Naive B cell (primary cell): ENCODE data around the gene JMJD7. TPM values are rescaled to one million over a fixed set of nuclear protein-coding genes. Genes with fewer than 3 reads are reported as not detected.

Source experiments
- ATAC-seq, 2 donors: fragments of 150-1000 bp; cut with Tn5 transposase; 2 replicates each; pipeline ENCODE4 v1.10.0; 2021; ENCODE audit warnings: low read depth in 2 of 2, mild to moderate bottlenecking in 2 of 2, moderate library complexity in 2 of 2
- DNase-seq: peaks from one replicate; pipeline ENCODE4 v3.0.0; 2022
- H3K27ac Mint-ChIP-seq, 6 donors: one replicate each; pipeline ENCODE4 v1.8.0; 2020 to 2022; ENCODE audit warnings: mild to moderate bottlenecking in 6 of 6, mixed read lengths in 6 of 6, moderate library complexity in 5 of 6, inconsistent platforms in 2 of 6
- H3K27me3 Mint-ChIP-seq, 3 donors: one replicate each; pipeline ENCODE4 v1.8.0; 2021 to 2022; ENCODE audit warnings: mixed read lengths in 3 of 3, mild to moderate bottlenecking in 1 of 3
- H3K36me3 Mint-ChIP-seq, 2 donors: one replicate each; pipeline ENCODE4 v1.8.0; 2020 to 2022; ENCODE audit warnings: mixed read lengths in 2 of 2, inconsistent platforms in 1 of 2, mild to moderate bottlenecking in 1 of 2
- H3K4me1 Mint-ChIP-seq, 3 donors: one replicate each; pipeline ENCODE4 v1.8.0; 2020 to 2022; ENCODE audit warnings: mixed read lengths in 3 of 3, inconsistent platforms in 1 of 3, mild to moderate bottlenecking in 1 of 3, moderate library complexity in 1 of 3
- H3K4me3 Mint-ChIP-seq, 8 donors: one replicate each; pipeline ENCODE4 v1.8.0; 2020 to 2022; ENCODE audit warnings: mild to moderate bottlenecking in 8 of 8, mixed read lengths in 8 of 8, moderate library complexity in 8 of 8, inconsistent platforms in 2 of 8
- H3K9me3 Mint-ChIP-seq, 7 donors: one replicate each; pipeline ENCODE4 v1.8.0; 2020 to 2022; ENCODE audit warnings: mixed read lengths in 7 of 7, mild to moderate bottlenecking in 5 of 7, inconsistent platforms in 2 of 7, moderate library complexity in 1 of 7
- polyA plus RNA-seq, 6 donors: library from polyadenylated mRNA; unstranded; fragments of 300-500 nt; fragmentation: Illumina TruSeq; gene quantifications; one replicate each; pipeline ENCODE4 v1.2.3, GENCODE V29; 2021; ENCODE audit warnings: low read depth in 6 of 6

The JMJD7 gene
- polyA plus RNA-seq, 6 donors from 2014 or later = 11.3 to 32.6 (median 14.3) TPM

DNA sequence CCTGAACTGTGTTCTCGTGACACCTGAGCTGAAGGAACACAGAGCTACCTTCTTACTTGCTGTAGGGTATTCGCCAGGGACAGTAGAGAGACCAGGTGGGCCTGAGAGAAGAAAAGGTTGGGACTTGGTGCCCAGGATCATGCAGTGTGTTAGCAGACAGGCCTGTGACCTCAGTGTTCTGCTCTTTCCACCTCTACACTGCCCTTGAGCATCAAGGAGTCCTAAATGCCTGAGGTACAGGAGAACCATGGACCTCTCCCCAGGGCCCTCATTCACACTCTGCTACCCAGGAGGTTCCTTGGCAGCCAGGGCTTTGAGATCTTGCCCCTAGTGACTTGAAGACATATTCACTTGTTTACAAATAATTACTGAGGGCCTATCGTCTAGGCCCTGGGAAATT is 22.2 kb upstream of the JMJD7 start:
- Mint-ChIP-seq H3K36me3 (peaks cover 4 to 6% of the 10 kb centered on the region in 2 donors), H3K27me3 (no peaks in the 10 kb centered on the region), H3K27ac (no peak overlapping the region), H3K4me1 (peaks cover 10 to 26% (median 16%) of the 10 kb centered on the region in 3 donors), H3K9me3 (no peaks in the 10 kb centered on the region), H3K4me3 (no peak overlapping the region)
- DNase-seq (no peak), ATAC-seq (no peak)

DNA sequence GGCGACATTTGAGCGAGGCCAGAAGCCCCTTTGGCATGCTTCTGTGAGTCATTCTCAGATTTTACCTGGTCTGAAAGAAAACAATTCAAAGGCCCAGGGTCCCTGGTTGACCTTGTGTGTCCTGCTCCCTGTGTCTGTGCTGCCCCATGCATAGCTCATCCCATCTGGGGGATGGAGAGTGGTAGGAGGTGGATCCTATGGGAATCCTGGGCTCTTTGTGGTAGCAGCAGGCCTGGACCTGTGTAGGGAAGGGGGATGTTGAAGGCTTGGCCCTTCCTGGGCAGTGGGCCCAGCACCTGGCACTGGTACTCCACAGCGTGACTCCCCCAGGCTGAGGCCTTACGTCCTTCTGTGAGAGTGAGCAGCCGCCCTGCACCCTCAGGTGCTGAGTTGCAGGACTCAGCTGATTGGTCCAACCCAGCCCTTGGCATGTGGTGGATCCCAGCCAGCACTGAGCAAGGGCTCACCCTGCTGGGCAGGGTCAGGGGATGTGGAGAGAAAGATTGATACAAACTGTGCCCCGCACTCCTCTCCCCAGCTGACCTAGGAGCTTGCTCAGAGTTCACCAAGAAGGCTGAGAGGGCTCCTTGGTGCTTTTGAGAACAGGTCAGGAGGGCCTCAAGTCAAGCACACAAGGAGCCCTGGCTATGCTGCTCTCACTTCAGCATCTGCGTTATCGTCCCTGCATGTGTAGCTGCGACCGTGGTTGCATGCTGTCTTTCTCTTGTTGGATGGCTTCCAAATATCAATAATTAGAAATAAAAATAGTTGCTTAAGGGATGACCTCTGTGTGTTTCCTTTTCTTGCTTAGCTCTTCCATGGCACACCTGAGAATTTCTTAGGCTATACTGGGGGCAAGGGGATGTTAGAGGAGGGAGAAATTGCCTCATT is 21.4 kb upstream of the JMJD7 start:
- H3K4me1 Mint-ChIP-seq = peaks cover 10 to 26% (median 24%) of the 10 kb centered on the region in 3 donors
- no peaks in the 10 kb centered on the region for H3K27me3 Mint-ChIP-seq
- no peak overlapping the region for H3K4me3 Mint-ChIP-seq
- H3K27ac Mint-ChIP-seq = peak overlapping the region in 1 of 6 donors; percentile 90
- DNase-seq (no peak), ATAC-seq (no peak)
- no peaks in the 10 kb centered on the region for H3K36me3 Mint-ChIP-seq
- H3K9me3 Mint-ChIP-seq = no peaks in the 10 kb centered on the region

DNA sequence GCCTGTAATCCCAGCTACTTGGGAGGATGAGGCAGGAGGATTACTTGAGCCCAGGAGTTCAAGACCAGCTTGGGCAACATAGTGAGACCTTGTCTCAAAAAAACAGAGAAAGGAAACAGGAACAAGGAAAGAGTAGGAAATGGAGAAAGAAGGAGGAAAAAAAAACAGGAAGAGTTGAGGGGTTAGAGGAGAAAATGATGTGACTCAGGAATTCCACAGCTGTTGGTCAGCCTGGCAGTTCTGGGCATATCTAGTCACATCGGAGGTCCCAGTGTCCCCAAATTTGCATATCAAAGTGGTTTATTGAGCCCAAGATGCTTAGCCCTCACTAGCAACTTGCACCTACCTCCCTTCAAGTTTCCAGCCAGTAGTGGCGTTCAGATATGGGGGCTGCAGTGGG is 18.8 kb upstream of the JMJD7 start:
- Mint-ChIP-seq H3K4me3 (no peak overlapping the region), H3K9me3 (no peaks in the 10 kb centered on the region), H3K27ac (peak overlapping the region in 3 of 6 donors; percentile 50 to 73 (median 61)), H3K27me3 (no peaks in the 10 kb centered on the region), H3K4me1 (peaks cover 10 to 26% (median 26%) of the 10 kb centered on the region in 3 donors), H3K36me3 (peaks cover 0 to 9% of the 10 kb centered on the region in 2 donors)
- ATAC-seq (no peak), DNase-seq (no peak)

DNA sequence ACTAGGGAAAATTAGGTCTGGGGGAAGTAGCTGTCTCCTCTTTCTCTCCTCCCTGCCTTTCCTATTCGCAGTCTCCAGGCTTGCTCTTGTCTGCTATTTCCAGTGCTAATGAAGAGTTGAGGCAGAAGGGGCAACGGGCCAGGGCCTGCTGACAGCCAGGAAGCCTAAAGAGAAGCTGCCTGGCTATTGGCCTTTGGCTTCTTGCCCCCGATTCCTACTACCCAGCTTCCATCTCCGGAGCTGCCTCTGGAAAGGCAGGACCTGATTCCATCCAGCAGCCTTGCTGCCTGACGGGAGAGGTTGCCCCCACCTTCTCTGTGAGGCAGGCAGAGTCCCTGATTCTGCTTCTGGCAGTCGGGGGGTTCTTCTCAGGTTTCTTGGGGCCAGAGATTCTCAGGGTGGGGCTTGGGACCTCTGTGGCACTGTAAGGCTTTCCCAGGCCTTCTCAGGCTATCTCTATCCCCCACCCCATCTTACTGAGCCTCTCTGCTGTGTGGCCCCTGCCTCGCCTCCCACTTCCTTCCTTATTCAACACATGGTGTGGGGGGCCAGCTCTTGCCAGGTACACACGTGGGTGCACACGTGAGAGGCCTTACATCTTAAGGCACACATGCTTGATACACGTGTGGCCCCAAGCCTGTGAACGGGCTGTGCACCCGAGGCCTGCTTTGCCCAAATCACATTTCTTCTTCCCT is 18.2 kb upstream of the JMJD7 start:
- H3K4me3 Mint-ChIP-seq = peak overlapping the region in 1 of 8 donors; percentile 1
- peaks cover 10 to 26% (median 20%) of the 10 kb centered on the region in 3 donors for H3K4me1 Mint-ChIP-seq
- no peak for DNase-seq
- H3K36me3 Mint-ChIP-seq = peaks cover 0 to 10% of the 10 kb centered on the region in 2 donors
- H3K9me3 Mint-ChIP-seq = no peaks in the 10 kb centered on the region
- no peaks in the 10 kb centered on the region for H3K27me3 Mint-ChIP-seq
- H3K27ac Mint-ChIP-seq = peak overlapping the region in 2 of 6 donors; percentile 29 to 56
- peak in 1 of 2 donors; percentile 27 for ATAC-seq

GRCh38 chr15:41810651-41811431 is 17.1 kb upstream of the JMJD7 start:
- no peak overlapping the region for H3K4me3 Mint-ChIP-seq
- peaks cover 10 to 26% (median 17%) of the 10 kb centered on the region in 3 donors for H3K4me1 Mint-ChIP-seq
- no peak overlapping the region for H3K27ac Mint-ChIP-seq
- DNase-seq (no peak), ATAC-seq (no peak)
- no peaks in the 10 kb centered on the region for H3K27me3 Mint-ChIP-seq
- no peaks in the 10 kb centered on the region for H3K9me3 Mint-ChIP-seq
- H3K36me3 Mint-ChIP-seq = peaks cover 0 to 14% of the 10 kb centered on the region in 2 donors

DNA sequence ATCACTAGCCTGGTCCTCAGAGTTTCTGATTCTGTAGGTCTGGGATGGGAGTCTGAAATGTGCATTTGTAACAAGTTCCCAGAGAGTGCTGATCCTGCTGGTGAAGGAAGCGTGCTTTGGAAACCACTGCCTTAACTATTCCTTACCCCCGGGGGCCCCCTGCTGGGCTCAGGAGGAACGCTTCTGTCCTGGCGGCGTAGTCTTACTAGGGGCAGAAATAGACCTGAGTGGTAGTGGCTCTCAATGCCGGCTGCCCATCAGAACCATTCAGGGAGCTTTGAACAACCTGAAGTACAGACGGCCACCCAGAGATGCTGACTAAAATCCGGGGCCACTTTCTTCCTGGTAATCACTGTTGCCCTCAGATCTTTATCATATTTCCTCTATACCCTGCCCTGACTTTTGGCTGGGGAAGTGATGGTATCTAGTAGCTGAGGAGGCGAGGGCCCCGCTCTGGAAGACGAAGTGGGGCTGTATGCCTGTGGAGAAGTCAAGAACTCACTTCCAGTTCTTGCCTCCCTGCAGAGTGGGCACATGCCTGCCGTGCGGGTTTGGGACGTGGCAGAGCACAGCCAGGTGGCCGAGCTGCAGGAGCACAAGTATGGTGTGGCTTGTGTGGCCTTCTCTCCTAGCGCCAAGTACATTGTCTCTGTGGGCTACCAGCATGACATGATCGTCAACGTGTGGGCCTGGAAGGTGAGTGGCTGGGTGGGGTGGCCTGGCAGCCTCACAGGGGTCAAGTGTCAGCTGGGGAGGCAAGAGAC is 16.3 kb upstream of the JMJD7 start:
- peak; percentile 87 to 94 for ATAC-seq

GRCh38 chr15:41812820-41813375 is 15.0 kb upstream of the JMJD7 start:
- Mint-ChIP-seq H3K4me3 (no peak overlapping the region), H3K27ac (no peak overlapping the region), H3K4me1 (peaks cover 10 to 26% (median 17%) of the 10 kb centered on the region in 3 donors), H3K9me3 (no peaks in the 10 kb centered on the region), H3K36me3 (peaks cover 0 to 16% of the 10 kb centered on the region in 2 donors), H3K27me3 (no peaks in the 10 kb centered on the region)
- DNase-seq (no peak), ATAC-seq (no peak)

More for the DNA sequence above, 16.3 kb upstream of the JMJD7 start:
- DNase-seq = peak; percentile 71
- Mint-ChIP-seq H3K4me1 (peaks cover 10 to 26% (median 17%) of the 10 kb centered on the region in 3 donors), H3K27me3 (no peaks in the 10 kb centered on the region), H3K9me3 (no peaks in the 10 kb centered on the region), H3K4me3 (no peak overlapping the region), H3K27ac (peak overlapping the region in 1 of 6 donors; percentile 22), H3K36me3 (peaks cover 0 to 16% of the 10 kb centered on the region in 2 donors)

DNA sequence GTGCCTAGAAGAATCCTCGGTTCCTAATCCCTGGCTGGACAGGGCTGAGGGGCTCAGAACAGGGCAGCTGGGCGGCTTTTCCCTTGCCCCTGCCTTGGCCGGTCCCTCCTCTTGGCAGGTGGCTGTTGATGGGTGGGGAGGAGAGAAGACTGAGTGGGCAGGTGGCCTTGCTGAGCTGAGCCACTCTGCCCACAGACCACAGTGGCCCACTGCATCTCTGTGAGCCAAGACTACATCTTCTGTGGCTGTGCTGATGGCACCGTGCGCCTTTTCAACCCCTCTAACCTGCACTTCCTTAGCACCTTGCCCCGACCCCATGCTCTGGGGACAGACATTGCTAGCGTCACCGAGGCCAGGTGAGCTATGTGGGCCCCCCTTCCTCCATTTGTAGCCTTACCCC is 14.5 kb upstream of the JMJD7 start:
- peaks cover 0 to 16% of the 10 kb centered on the region in 2 donors for H3K36me3 Mint-ChIP-seq
- ATAC-seq (no peak), DNase-seq (no peak)
- peaks cover 10 to 26% (median 17%) of the 10 kb centered on the region in 3 donors for H3K4me1 Mint-ChIP-seq
- H3K4me3 Mint-ChIP-seq = no peak overlapping the region
- peak overlapping the region in 1 of 6 donors; percentile 48 for H3K27ac Mint-ChIP-seq
- H3K27me3 Mint-ChIP-seq = no peaks in the 10 kb centered on the region
- no peaks in the 10 kb centered on the region for H3K9me3 Mint-ChIP-seq

- peaks cover 6 to 22% (median 9%) of the 10 kb centered on the region in 3 donors for H3K4me1 Mint-ChIP-seq
- DNase-seq (no peak), ATAC-seq (no peak)
- H3K27me3 Mint-ChIP-seq = no peaks in the 10 kb centered on the region
- H3K27ac Mint-ChIP-seq = no peak overlapping the region
- no peaks in the 10 kb centered on the region for H3K9me3 Mint-ChIP-seq
- peaks cover 10 to 16% of the 10 kb centered on the region in 2 donors for H3K36me3 Mint-ChIP-seq
- peak overlapping the region in 1 of 8 donors; percentile 30 for H3K4me3 Mint-ChIP-seq
Measured at GRCh38 chr15:41814534-41814933, 13.4 kb upstream of the JMJD7 start.

DNA sequence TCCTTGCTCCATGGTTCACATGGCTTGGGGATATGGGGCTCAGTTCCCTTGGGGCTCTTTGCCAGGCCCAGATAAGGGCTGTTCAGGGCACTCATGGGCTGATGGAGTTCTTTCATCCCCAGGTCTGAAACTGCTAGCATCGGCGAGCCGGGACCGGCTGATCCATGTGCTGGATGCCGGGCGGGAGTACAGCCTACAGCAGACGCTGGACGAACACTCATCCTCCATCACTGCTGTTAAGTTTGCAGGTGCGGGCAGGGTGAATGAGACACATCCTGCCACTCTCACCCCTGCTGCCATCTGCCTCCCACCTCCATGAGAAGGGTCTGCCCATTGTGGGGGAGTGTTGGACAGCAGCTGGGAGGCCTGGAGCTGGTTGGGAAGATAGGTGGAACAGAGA is 11.1 kb upstream of the JMJD7 start:
- Mint-ChIP-seq H3K27me3 (no peaks in the 10 kb centered on the region), H3K4me1 (no peaks in the 10 kb centered on the region), H3K27ac (no peak overlapping the region), H3K4me3 (no peak overlapping the region), H3K36me3 (peaks cover 14 to 16% of the 10 kb centered on the region in 2 donors), H3K9me3 (no peaks in the 10 kb centered on the region)
- ATAC-seq (no peak), DNase-seq (no peak)

DNA sequence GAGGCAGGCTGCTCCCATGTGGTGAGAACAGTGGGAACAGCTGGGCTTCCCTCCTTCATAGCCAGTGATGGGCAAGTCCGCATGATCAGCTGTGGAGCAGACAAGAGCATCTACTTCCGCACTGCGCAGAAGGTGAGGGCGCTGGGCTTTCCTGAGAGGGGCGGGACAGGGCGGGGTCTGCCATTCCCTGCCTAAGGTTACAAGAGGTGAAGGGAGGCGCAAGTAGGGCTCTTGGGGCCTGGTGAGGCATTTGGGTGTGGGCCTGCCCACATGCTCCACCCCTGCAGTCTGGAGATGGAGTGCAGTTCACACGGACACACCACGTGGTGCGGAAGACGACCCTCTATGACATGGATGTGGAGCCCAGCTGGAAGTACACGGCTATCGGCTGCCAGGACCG is 10.6 kb upstream of the JMJD7 start:
- Mint-ChIP-seq H3K36me3 (peaks cover 14 to 16% of the 10 kb centered on the region in 2 donors), H3K4me3 (no peak overlapping the region), H3K4me1 (no peaks in the 10 kb centered on the region), H3K9me3 (no peaks in the 10 kb centered on the region), H3K27ac (peak overlapping the region in 1 of 6 donors; percentile 82), H3K27me3 (no peaks in the 10 kb centered on the region)
- ATAC-seq (no peak), DNase-seq (no peak)

- ATAC-seq = no peak
- peaks cover 14 to 16% of the 10 kb centered on the region in 2 donors for H3K36me3 Mint-ChIP-seq
Measured at GRCh38 chr15:41817781-41818180, 10.1 kb upstream of the JMJD7 start.

More at GRCh38 chr15:41817781-41818180, 10.1 kb upstream of the JMJD7 start:
- Mint-ChIP-seq H3K27me3 (no peaks in the 10 kb centered on the region), H3K9me3 (no peaks in the 10 kb centered on the region), H3K4me1 (no peaks in the 10 kb centered on the region), H3K4me3 (no peak overlapping the region), H3K27ac (no peak overlapping the region)
- DNase-seq = no peak
